Osteoblast (primary cell): ENCODE data around the gene GANAB. TPM values are rescaled to one million over a fixed set of nuclear protein-coding genes. Genes with fewer than 3 reads are reported as not detected.

Experiments used
- DNase-seq: peaks from one replicate; pipeline ENCODE4 v3.0.0; 2011; ENCODE audit warnings: low spot score, mixed read lengths; ENCODE audit not compliant: insufficient read length; ENCODE audit errors: missing footprints
- H2AFZ ChIP-seq: 2 replicates; pipeline ENCODE4 v1.6.0; 2011; ENCODE audit warnings: mild to moderate bottlenecking, low read length
- H3K27ac ChIP-seq: 2 replicates; pipeline ENCODE4 v1.5.1; 2011; ENCODE audit warnings: mild to moderate bottlenecking, low read depth, low read length, moderate library complexity
- H3K27me3 ChIP-seq: 2 replicates; pipeline ENCODE4 v1.6.0; 2012; ENCODE audit warnings: mild to moderate bottlenecking, control low read depth, inconsistent platforms, low read length, moderate library complexity; ENCODE audit not compliant: insufficient read depth
- H3K36me3 ChIP-seq: 2 replicates; pipeline ENCODE4 v1.5.1; 2011; ENCODE audit warnings: mild to moderate bottlenecking, low read length, control low read depth, moderate library complexity; ENCODE audit not compliant: insufficient read depth
- H3K4me1 ChIP-seq: 2 replicates; pipeline ENCODE4 v1.5.1; 2011; ENCODE audit warnings: mild to moderate bottlenecking, low read length, control low read depth, moderate library complexity; ENCODE audit not compliant: insufficient read depth
- H3K4me2 ChIP-seq: 2 replicates; pipeline ENCODE4 v1.6.0; 2011; ENCODE audit warnings: mild to moderate bottlenecking, low read length; ENCODE audit not compliant: insufficient read depth
- H3K4me3 ChIP-seq: fragments of 200-600 bp; sonication (generic); 3 replicates; pipeline ENCODE4 v1.5.1; 2012; ENCODE audit warnings: mild to moderate bottlenecking, low read length, inconsistent platforms; ENCODE audit not compliant: insufficient read depth
- H3K79me2 ChIP-seq: 2 replicates; pipeline ENCODE4 v1.6.0; 2012; ENCODE audit warnings: mild to moderate bottlenecking, low read length, control low read depth, inconsistent platforms; ENCODE audit not compliant: insufficient read depth
- H3K9me3 ChIP-seq: 2 replicates; pipeline ENCODE4 v1.5.1; 2011; ENCODE audit warnings: low read depth, low read length, control low read depth
- H4K20me1 ChIP-seq: 2 replicates; pipeline ENCODE4 v1.6.0; 2012; ENCODE audit warnings: mild to moderate bottlenecking, low read length, control low read depth; ENCODE audit not compliant: insufficient read depth
- CTCF ChIP-seq: IDR thresholded peaks from 2 replicates; pipeline ENCODE4 v1.5.1; 2011; ENCODE audit warnings: mild to moderate bottlenecking, low read depth, low read length, moderate library complexity; ENCODE audit errors: extremely low read depth
- total RNA-seq: library from RNA; depleted of rRNA; stranded (reverse); fragments of >200 nt; gene quantifications from 2 replicates; pipeline ENCODE4 v1.2.3, GENCODE V29; 2012

GANAB gene
- total RNA-seq, 1 donor, result 242 TPM

GRCh38 chr11:62671236-62671607, 24.8 kb upstream of the GANAB start:
- Histone ChIP-seq H4K20me1 (peaks cover 10% of the 10 kb centered on the region), H3K4me3 (peak overlapping the region; percentile 91), H3K4me2 (peak overlapping the region; percentile 94), H3K79me2 (peaks cover 53% of the 10 kb centered on the region), H3K27ac (peak overlapping the region; percentile 87), H3K36me3 (peaks cover 39% of the 10 kb centered on the region), H2AFZ (peak overlapping the region; percentile 98), H3K27me3 (no peaks in the 10 kb centered on the region), H3K4me1 (peaks cover 35% of the 10 kb centered on the region), H3K9me3 (no peaks in the 10 kb centered on the region)
- DNase-seq, result peak; percentile 77
- TF ChIP-seq CTCF, result no peak

- Histone ChIP-seq H3K4me3 (no peak overlapping the region), H2AFZ (no peak overlapping the region), H3K36me3 (peaks cover 38% of the 10 kb centered on the region), H3K4me1 (peaks cover 38% of the 10 kb centered on the region), H3K27me3 (no peaks in the 10 kb centered on the region), H3K4me2 (peak overlapping the region; percentile 23), H4K20me1 (peaks cover 14% of the 10 kb centered on the region), H3K79me2 (peaks cover 62% of the 10 kb centered on the region), H3K9me3 (no peaks in the 10 kb centered on the region), H3K27ac (no peak overlapping the region)
- DNase-seq, result peak; percentile 84
- no peak for TF ChIP-seq CTCF
Observed at GRCh38 chr11:62669420-62670161, 23.2 kb upstream of the GANAB start.

GRCh38 chr11:62667460-62667859, 21.0 kb upstream of the GANAB start:
- Histone ChIP-seq H3K79me2 (peaks cover 53% of the 10 kb centered on the region), H2AFZ (no peak overlapping the region), H3K27ac (no peak overlapping the region), H3K4me3 (no peak overlapping the region), H4K20me1 (peaks cover 14% of the 10 kb centered on the region), H3K4me1 (peaks cover 34% of the 10 kb centered on the region), H3K27me3 (no peaks in the 10 kb centered on the region), H3K36me3 (peaks cover 29% of the 10 kb centered on the region), H3K9me3 (no peaks in the 10 kb centered on the region), H3K4me2 (peak overlapping the region; percentile 91)
- no peak for TF ChIP-seq CTCF
- DNase-seq, result no peak

GRCh38 chr11:62666259-62666926, 20.0 kb upstream of the GANAB start:
- TF ChIP-seq CTCF, result no peak
- DNase-seq, result peak; percentile 61
- peaks cover 14% of the 10 kb centered on the region for H4K20me1 ChIP-seq
- H3K9me3 ChIP-seq, result no peaks in the 10 kb centered on the region
- peak overlapping the region; percentile 91 for H3K4me2 ChIP-seq
- H3K4me1 ChIP-seq, result peaks cover 31% of the 10 kb centered on the region
- peaks cover 45% of the 10 kb centered on the region for H3K79me2 ChIP-seq
- no peak overlapping the region for H2AFZ ChIP-seq
- peaks cover 29% of the 10 kb centered on the region for H3K36me3 ChIP-seq
- H3K4me3 ChIP-seq, result peak overlapping the region; percentile 97
- peak overlapping the region; percentile 82 for H3K27ac ChIP-seq
- H3K27me3 ChIP-seq, result no peaks in the 10 kb centered on the region
